ENCODE measurements around the gene DUSP15. TPM values are rescaled to one million over a fixed set of nuclear protein-coding genes. Genes with fewer than 3 reads are reported as not detected.

DUSP15 gene
- polyA plus RNA-seq, 3 donors: 17.1 to 19.9 (median 19.6) TPM

- no peak for DNase-seq (ENCODE audit: extremely low read depth in 1 of 11, low read depth in 9 of 11, low spot score in 4 of 11)
Measured at GRCh38 chr20:31906001-31906400, 35.7 kb upstream of the DUSP15 start.

- no peak for DNase-seq (ENCODE audit: extremely low read depth in 1 of 11, low read depth in 9 of 11, low spot score in 4 of 11)
Measured at GRCh38 chr20:31903627-31904386, 33.5 kb upstream of the DUSP15 start.

GRCh38 chr20:31901615-31902014 lies 31.3 kb upstream of the DUSP15 start:
- DNase-seq (ENCODE audit: extremely low read depth in 1 of 11, low read depth in 9 of 11, low spot score in 4 of 11): no peak

- no peak for DNase-seq (ENCODE audit: extremely low read depth in 1 of 11, low read depth in 9 of 11, low spot score in 4 of 11)
Measured at GRCh38 chr20:31897541-31897940, 27.2 kb upstream of the DUSP15 start.

- DNase-seq (ENCODE audit: extremely low read depth in 1 of 11, low read depth in 9 of 11, low spot score in 4 of 11): no peak
Measured at GRCh38 chr20:31896049-31896448, 25.7 kb upstream of the DUSP15 start.

- DNase-seq (ENCODE audit: extremely low read depth in 1 of 11, low read depth in 9 of 11, low spot score in 4 of 11): peak in 4 of 11 donors; percentile 39 to 57 (median 48)
Measured at GRCh38 chr20:31894980-31895675, 24.8 kb upstream of the DUSP15 start.

- no peak for DNase-seq (ENCODE audit: extremely low read depth in 1 of 11, low read depth in 9 of 11, low spot score in 4 of 11)
Measured at GRCh38 chr20:31890646-31891045, 20.3 kb upstream of the DUSP15 start.

GRCh38 chr20:31883829-31884228 lies 13.5 kb upstream of the DUSP15 start:
- no peak for DNase-seq (ENCODE audit: extremely low read depth in 1 of 11, low read depth in 9 of 11, low spot score in 4 of 11)

- no peak for DNase-seq (ENCODE audit: extremely low read depth in 1 of 11, low read depth in 9 of 11, low spot score in 4 of 11)
Measured at GRCh38 chr20:31881945-31882344, 11.6 kb upstream of the DUSP15 start.

GRCh38 chr20:31879143-31879987 lies 9.0 kb upstream of the DUSP15 start:
- peak; percentile 84 to 94 (median 91) for DNase-seq (ENCODE audit: extremely low read depth in 1 of 11, low read depth in 9 of 11, low spot score in 4 of 11)

GRCh38 chr20:31877684-31878083 lies 7.4 kb upstream of the DUSP15 start:
- DNase-seq (ENCODE audit: extremely low read depth in 1 of 11, low read depth in 9 of 11, low spot score in 4 of 11): no peak

GRCh38 chr20:31875671-31876070 lies 5.3 kb upstream of the DUSP15 start:
- DNase-seq (ENCODE audit: extremely low read depth in 1 of 11, low read depth in 9 of 11, low spot score in 4 of 11): no peak

GRCh38 chr20:31872406-31872805 lies 2.1 kb upstream of the DUSP15 start:
- DNase-seq (ENCODE audit: extremely low read depth in 1 of 11, low read depth in 9 of 11, low spot score in 4 of 11): no peak

GRCh38 chr20:31871618-31871954 lies 1.3 kb upstream of the DUSP15 start:
- DNase-seq (ENCODE audit: extremely low read depth in 1 of 11, low read depth in 9 of 11, low spot score in 4 of 11): no peak

- no peak for DNase-seq (ENCODE audit: extremely low read depth in 1 of 11, low read depth in 9 of 11, low spot score in 4 of 11)
Measured at GRCh38 chr20:31870726-31871617, 645 bp upstream of the DUSP15 start.

- DNase-seq (ENCODE audit: extremely low read depth in 1 of 11, low read depth in 9 of 11, low spot score in 4 of 11): no peak
Measured at GRCh38 chr20:31869673-31869941, 720 bp downstream of the DUSP15 start.

- DNase-seq (ENCODE audit: extremely low read depth in 1 of 11, low read depth in 9 of 11, low spot score in 4 of 11): no peak
Measured at GRCh38 chr20:31868853-31869672, 1.3 kb downstream of the DUSP15 start.

GRCh38 chr20:31866221-31866620 lies 4.1 kb downstream of the DUSP15 start:
- DNase-seq (ENCODE audit: extremely low read depth in 1 of 11, low read depth in 9 of 11, low spot score in 4 of 11): no peak

Data from renal cortex interstitium (tissue), 11 donors.